Loucy (cell line): ENCODE measurements around the gene NPTX1.

ENCODE experiments used
- EZH2phosphoT487 ChIP-seq: fragments of 200-600 bp; IDR thresholded peaks from 2 replicates; pipeline ENCODE4 v1.6.1; 2018; ENCODE audit warnings: antibody characterized with exemption, mild to moderate bottlenecking, moderate library complexity, borderline replicate concordance
- TF ChIP-seq, protein P1 (sequence below): fragments of 200-600 bp; sonication (generic); conservative IDR thresholded peaks from 2 replicates; pipeline ENCODE4 v1.5.1; 2014; ENCODE audit warnings: mild to moderate bottlenecking, antibody characterized with exemption, low read length

DNA sequence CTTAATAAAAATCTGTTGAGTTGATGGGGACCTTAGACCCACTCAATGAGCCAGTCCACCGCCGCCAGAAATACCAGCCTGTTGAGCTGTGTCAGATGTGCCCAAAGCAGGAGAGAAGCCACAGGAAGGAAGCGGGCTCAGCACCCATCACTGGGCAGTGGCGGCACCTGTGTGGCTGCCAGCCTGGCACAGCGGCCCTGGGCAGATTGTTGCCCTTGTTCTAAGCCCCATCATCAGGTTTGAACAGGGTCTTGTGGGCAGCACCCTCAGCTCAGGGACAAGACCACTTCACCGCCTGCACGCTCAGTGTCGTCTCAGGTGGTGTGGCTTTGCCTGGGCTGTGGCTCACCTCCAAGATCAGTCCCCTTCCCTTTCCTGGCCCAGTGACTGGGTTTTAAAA lies 52.1 kb downstream of the NPTX1 start:
- TF ChIP-seq, protein P1, sequence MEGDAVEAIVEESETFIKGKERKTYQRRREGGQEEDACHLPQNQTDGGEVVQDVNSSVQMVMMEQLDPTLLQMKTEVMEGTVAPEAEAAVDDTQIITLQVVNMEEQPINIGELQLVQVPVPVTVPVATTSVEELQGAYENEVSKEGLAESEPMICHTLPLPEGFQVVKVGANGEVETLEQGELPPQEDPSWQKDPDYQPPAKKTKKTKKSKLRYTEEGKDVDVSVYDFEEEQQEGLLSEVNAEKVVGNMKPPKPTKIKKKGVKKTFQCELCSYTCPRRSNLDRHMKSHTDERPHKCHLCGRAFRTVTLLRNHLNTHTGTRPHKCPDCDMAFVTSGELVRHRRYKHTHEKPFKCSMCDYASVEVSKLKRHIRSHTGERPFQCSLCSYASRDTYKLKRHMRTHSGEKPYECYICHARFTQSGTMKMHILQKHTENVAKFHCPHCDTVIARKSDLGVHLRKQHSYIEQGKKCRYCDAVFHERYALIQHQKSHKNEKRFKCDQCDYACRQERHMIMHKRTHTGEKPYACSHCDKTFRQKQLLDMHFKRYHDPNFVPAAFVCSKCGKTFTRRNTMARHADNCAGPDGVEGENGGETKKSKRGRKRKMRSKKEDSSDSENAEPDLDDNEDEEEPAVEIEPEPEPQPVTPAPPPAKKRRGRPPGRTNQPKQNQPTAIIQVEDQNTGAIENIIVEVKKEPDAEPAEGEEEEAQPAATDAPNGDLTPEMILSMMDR: no peak
- TF ChIP-seq EZH2phosphoT487: no peak
